ENCODE results near the gene HIRA.

The HIRA gene

GRCh38 chr22:19431649-19432132 is at the start of gene HIRA:
Gene HIRA (minus strand): TSS chr22:19431733. CDS start chr22:19431476, 257 bp downstream.
- DNase-seq: peak; percentile 57

GRCh38 chr22:19480789-19481188 is 49.3 kb upstream of the HIRA start:
- no peak for DNase-seq

- DNase-seq: no peak
These were observed 48.6 kb upstream of the HIRA start for GRCh38 chr22:19480173-19480568.

- DNase-seq: peak; percentile 97
These were observed 48.0 kb upstream of the HIRA start, which contains the start of gene CDC45 for GRCh38 chr22:19479355-19480172. Gene CDC45 (plus strand): TSS chr22:19479920. CDS start chr22:19479969, 49 bp downstream.

- DNase-seq: peak; percentile 77
These were observed 47.4 kb upstream of the HIRA start, which contains the start of gene UFD1 for GRCh38 chr22:19478901-19479354. Gene UFD1 (minus strand): TSS chr22:19479193. CDS start chr22:19479085, 108 bp downstream.

- DNase-seq: no peak
These were observed 46.7 kb upstream of the HIRA start for GRCh38 chr22:19478045-19478900.

GRCh38 chr22:19477321-19478044 is 46.0 kb upstream of the HIRA start:
- no peak for DNase-seq

GRCh38 chr22:19476023-19476422 is 44.5 kb upstream of the HIRA start:
- DNase-seq: no peak

- DNase-seq: no peak
These were observed 42.0 kb upstream of the HIRA start for GRCh38 chr22:19473578-19473977.

GRCh38 chr22:19472233-19472632 is 40.7 kb upstream of the HIRA start:
- DNase-seq: no peak

- DNase-seq: no peak
These were observed 40.0 kb upstream of the HIRA start for GRCh38 chr22:19471572-19471971.

GRCh38 chr22:19470010-19470409 is 38.5 kb upstream of the HIRA start:
- DNase-seq: no peak

- no peak for DNase-seq
These were observed 37.9 kb upstream of the HIRA start for GRCh38 chr22:19469421-19469820.

GRCh38 chr22:19467912-19468311 is 36.4 kb upstream of the HIRA start:
- no peak for DNase-seq

- DNase-seq: no peak
These were observed 35.6 kb upstream of the HIRA start for GRCh38 chr22:19466848-19467752.

GRCh38 chr22:19466126-19466716 is 34.7 kb upstream of the HIRA start:
- no peak for DNase-seq

- DNase-seq: no peak
These were observed 33.4 kb upstream of the HIRA start for GRCh38 chr22:19464975-19465374.

- DNase-seq: no peak
These were observed 33.0 kb upstream of the HIRA start for GRCh38 chr22:19464546-19464945.

- no peak for DNase-seq
These were observed 32.2 kb upstream of the HIRA start for GRCh38 chr22:19463491-19464469.

- no peak for DNase-seq
These were observed 31.5 kb upstream of the HIRA start for GRCh38 chr22:19463008-19463407.

All from NCI-H774 (cell line).